Measurements from ENCODE around the gene LRRTM3.

DNA sequence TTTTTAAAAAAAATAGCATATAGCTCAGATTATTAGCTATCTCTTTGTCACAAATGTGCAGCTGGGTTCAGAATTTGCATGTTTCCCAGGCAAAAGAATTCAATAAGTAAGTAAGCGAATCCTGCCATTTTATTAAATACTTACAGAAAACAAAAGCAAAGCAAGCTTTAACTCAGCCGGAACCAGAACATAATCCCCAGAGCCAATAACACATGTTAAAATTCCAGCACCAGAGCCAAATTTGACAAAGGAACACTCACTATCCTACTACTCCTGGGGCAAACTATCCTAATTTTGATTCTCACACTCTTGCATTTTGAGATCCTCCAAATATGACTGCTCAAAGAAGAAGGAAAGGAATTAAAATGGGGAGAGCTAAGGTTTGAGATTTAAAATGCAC is 32.6 kb downstream of the LRRTM3 start:
- TF ChIP-seq CTCF (IDR thresholded peaks at IDR 0.05) (no peak), POLR2A (IDR thresholded peaks at IDR 0.05) (no peak)
